MCF 10A (cell line): ENCODE data around the gene C19orf81. TPM values are rescaled to one million over a fixed set of nuclear protein-coding genes. Genes with fewer than 3 reads are reported as not detected.

Experiments used
- BruUV-seq: library from RNA; stranded (reverse); fragments of 400-500 nt; replicated peaks from 2 replicates; lab custom pipeline; 2021; lab: Mats Ljungman, UMichigan
- CTCF ChIA-PET: fragments of 300-600 bp; sonication (Branson Sonifier 250); formaldehyde crosslinking; extraction: SDS; loops from one replicate; lab custom pipeline; 2021; ENCODE audit warnings: antibody characterized with exemption, inconsistent platforms; lab: Yijun Ruan, JAX
- POLR2A ChIA-PET: fragments of 300-600, 350-650 bp; sonication (Branson Sonifier 250); formaldehyde crosslinking; extraction: SDS; loops from one replicate; lab custom pipeline; 2020; ENCODE audit warnings: antibody characterized with exemption, inconsistent platforms; lab: Yijun Ruan, JAX
- DNase-seq: peaks from one replicate; pipeline ENCODE4 v3.0.0-alpha.2; 2018; ENCODE audit not compliant: unreplicated experiment
- H3K27ac Mint-ChIP-seq: one replicate; pipeline ENCODE4 v1.8.0; 2022; ENCODE audit warnings: mild to moderate bottlenecking, low read depth, mixed read lengths; ENCODE audit not compliant: unreplicated experiment
- H3K27me3 Mint-ChIP-seq: one replicate; pipeline ENCODE4 v1.8.0; 2022; ENCODE audit warnings: mixed read lengths; ENCODE audit not compliant: insufficient read depth, unreplicated experiment
- H3K36me3 Mint-ChIP-seq: one replicate; pipeline ENCODE4 v1.8.0; 2022; ENCODE audit warnings: mild to moderate bottlenecking, moderate library complexity, mixed read lengths; ENCODE audit not compliant: insufficient read depth, unreplicated experiment
- H3K4me1 Mint-ChIP-seq: one replicate; pipeline ENCODE4 v1.8.0; 2022; ENCODE audit warnings: mixed read lengths; ENCODE audit not compliant: insufficient read depth, unreplicated experiment
- H3K4me3 Mint-ChIP-seq: one replicate; pipeline ENCODE4 v1.8.0; 2022; ENCODE audit warnings: mild to moderate bottlenecking, moderate library complexity, mixed read lengths; ENCODE audit not compliant: unreplicated experiment
- H3K9me3 Mint-ChIP-seq: one replicate; pipeline ENCODE4 v1.8.0; 2022; ENCODE audit warnings: mixed read lengths; ENCODE audit not compliant: unreplicated experiment
- intact Hi-C: fragments of 100-400 bp; cut with micrococcal nuclease; formaldehyde crosslinking; loops from 2 replicates; pipeline ENCODE4 v1.14.1; 2022
- total RNA-seq: library from RNA; stranded (reverse); gene quantifications from 2 replicates; pipeline ENCODE4 v1.2.3, GENCODE V29; 2022
- TF ChIP-seq, protein P1 (sequence below): fragments of 200-600 bp; IDR thresholded peaks from one replicate; pipeline ENCODE4 v1.8.0; 2022; ENCODE audit warnings: antibody characterized with exemption, mild to moderate bottlenecking; ENCODE audit not compliant: unreplicated experiment

C19orf81 gene
- total RNA-seq, 1 experiment from 2014 or later = not detected

DNA sequence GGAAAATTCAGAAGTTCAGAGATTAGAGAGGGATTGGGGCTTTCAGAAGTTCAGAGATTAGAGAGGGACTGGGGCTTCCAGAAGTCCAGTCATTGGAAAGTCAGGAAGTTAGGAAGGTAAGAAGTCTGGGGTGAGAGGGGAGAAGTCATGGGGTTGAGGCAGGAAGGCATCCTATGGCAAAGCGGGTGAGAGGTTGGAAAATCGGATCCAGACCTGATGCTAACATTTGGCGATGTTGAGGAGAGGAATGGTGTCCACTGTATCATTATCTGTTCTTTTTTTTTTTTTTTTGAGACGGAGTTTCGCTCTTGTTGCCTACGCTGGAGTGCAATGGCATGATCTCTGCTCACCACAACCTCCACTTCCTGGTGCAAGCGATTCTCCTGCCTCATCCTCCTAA lies 20.7 kb upstream of the C19orf81 start:
- BruUV-seq = no TSS peak
- H3K4me1 Mint-ChIP-seq = no peaks in the 10 kb centered on the region
- H3K36me3 Mint-ChIP-seq = no peaks in the 10 kb centered on the region
- no peak overlapping the region for H3K27ac Mint-ChIP-seq
- peaks cover 41% of the 10 kb centered on the region for H3K9me3 Mint-ChIP-seq
- no peak overlapping the region for H3K4me3 Mint-ChIP-seq
- no peak for DNase-seq
- intact Hi-C loops = no loop called here
- no peaks in the 10 kb centered on the region for H3K27me3 Mint-ChIP-seq
- CTCF ChIA-PET = no interaction called here
- POLR2A ChIA-PET = no interaction called here
- TF ChIP-seq, protein P1, sequence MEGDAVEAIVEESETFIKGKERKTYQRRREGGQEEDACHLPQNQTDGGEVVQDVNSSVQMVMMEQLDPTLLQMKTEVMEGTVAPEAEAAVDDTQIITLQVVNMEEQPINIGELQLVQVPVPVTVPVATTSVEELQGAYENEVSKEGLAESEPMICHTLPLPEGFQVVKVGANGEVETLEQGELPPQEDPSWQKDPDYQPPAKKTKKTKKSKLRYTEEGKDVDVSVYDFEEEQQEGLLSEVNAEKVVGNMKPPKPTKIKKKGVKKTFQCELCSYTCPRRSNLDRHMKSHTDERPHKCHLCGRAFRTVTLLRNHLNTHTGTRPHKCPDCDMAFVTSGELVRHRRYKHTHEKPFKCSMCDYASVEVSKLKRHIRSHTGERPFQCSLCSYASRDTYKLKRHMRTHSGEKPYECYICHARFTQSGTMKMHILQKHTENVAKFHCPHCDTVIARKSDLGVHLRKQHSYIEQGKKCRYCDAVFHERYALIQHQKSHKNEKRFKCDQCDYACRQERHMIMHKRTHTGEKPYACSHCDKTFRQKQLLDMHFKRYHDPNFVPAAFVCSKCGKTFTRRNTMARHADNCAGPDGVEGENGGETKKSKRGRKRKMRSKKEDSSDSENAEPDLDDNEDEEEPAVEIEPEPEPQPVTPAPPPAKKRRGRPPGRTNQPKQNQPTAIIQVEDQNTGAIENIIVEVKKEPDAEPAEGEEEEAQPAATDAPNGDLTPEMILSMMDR = no peak

DNA sequence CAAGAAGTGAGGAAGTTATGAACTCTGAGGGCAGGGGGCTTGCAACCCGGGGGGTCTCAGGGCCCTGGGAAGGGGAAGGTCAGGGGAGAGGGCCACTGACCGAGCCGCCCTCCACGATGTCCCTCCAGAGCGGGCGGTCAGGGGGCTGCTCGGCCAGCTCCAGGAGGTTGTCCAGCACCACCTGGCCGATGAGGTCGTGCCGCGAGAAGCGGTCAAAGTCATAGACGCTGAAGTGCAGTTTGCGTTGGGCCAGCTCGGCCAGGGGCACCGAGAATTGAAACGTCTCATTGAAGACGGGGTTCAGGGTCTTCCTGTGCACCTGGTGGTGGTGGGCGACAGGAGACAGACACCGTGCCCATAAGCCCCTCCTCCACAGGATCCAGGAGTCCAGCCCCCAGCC lies 20.1 kb upstream of the C19orf81 start:
- Mint-ChIP-seq H3K27me3 (no peaks in the 10 kb centered on the region), H3K27ac (no peak overlapping the region), H3K4me1 (no peaks in the 10 kb centered on the region), H3K9me3 (peaks cover 47% of the 10 kb centered on the region), H3K36me3 (no peaks in the 10 kb centered on the region), H3K4me3 (no peak overlapping the region)
- TF ChIP-seq, protein P1 = no peak
- POLR2A ChIA-PET = no interaction called here
- no peak for DNase-seq
- CTCF ChIA-PET = no interaction called here
- no TSS peak for BruUV-seq
- intact Hi-C loops = no loop called here

GRCh38 chr19:50629801-50630200 lies 19.4 kb upstream of the C19orf81 start:
- Mint-ChIP-seq H3K4me1 (no peaks in the 10 kb centered on the region), H3K27ac (no peak overlapping the region), H3K27me3 (no peaks in the 10 kb centered on the region), H3K9me3 (peaks cover 49% of the 10 kb centered on the region), H3K4me3 (no peak overlapping the region), H3K36me3 (no peaks in the 10 kb centered on the region)
- no TSS peak for BruUV-seq
- ChIA-PET POLR2A (no interaction called here), CTCF (no interaction called here)
- intact Hi-C loops = no loop called here
- TF ChIP-seq, protein P1 = no peak
- DNase-seq = no peak

DNA sequence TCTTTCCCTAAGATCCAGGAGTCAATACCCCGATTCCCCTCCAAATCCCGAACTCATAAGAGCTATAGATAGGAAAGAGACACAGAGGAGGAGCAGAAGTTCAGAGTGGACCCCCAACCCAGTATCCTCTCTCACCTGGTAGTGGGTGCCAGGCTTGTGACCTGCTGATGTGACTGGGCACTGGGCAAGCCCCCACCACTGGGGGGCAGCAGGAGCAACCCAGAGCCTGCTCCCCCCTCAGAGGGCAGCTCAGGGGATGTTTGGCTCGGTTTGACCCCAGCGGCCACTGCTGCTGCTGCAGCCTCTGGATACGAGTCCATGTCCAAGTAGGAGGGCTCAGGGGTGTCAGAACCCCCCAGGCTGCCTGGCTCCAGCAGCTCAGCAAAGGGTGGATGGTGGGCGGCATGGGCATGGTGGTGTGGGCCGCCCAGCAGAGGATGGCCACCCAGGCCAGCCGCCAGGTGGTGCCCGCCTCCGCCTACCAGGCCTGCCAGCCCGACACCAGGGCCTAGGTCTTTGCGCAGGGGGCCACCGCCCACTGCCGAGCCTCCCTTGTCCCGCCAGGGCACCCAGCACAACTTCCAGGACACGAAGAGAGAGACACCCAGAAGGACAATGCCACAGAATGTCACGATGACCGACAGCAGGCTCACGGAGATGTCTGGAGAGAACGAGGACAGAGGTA lies 17.0 kb upstream of the C19orf81 start:
- TF ChIP-seq, protein P1 = no peak
- BruUV-seq = no TSS peak

More for the DNA sequence above, 17.0 kb upstream of the C19orf81 start:
- DNase-seq = no peak
- POLR2A ChIA-PET = no interaction called here
- intact Hi-C loops = no loop called here
- no peak overlapping the region for H3K4me3 Mint-ChIP-seq
- no peak overlapping the region for H3K27ac Mint-ChIP-seq
- no peaks in the 10 kb centered on the region for H3K36me3 Mint-ChIP-seq
- CTCF ChIA-PET = no interaction called here
- no peaks in the 10 kb centered on the region for H3K4me1 Mint-ChIP-seq
- H3K9me3 Mint-ChIP-seq = peaks cover 38% of the 10 kb centered on the region
- peaks cover 5% of the 10 kb centered on the region for H3K27me3 Mint-ChIP-seq
